ENCODE measurements around the gene MFSD6. TPM values are rescaled to one million over a fixed set of nuclear protein-coding genes. Genes with fewer than 3 reads are reported as not detected.

MFSD6 gene
- total RNA-seq, 1 donor from 2014 or later = 52.4 TPM

DNA sequence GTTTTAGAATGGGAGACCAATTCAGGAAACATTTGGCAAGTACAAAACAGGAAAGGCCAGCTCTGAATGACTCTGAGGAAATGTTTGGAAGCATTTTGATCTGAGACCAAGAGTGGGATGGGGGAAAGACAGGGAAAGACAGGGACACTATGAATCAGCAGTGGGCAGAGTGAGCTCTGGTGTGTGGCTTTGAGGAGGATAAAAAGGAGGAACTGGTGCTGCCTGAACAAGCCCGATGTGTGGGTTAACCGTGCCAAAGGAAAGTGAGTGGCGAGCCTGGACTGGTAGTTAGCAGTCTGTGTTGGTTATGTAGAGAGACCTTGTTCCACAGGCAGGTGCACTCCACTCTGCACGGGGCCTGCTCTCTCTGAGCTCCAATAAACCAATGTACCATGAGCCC is 5.3 kb downstream of the MFSD6 start:
- no peaks in the 10 kb centered on the region for H3K27me3 ChIP-seq (ENCODE audit: control insufficient read depth, insufficient read depth, low read length)
- TF ChIP-seq, protein P1, sequence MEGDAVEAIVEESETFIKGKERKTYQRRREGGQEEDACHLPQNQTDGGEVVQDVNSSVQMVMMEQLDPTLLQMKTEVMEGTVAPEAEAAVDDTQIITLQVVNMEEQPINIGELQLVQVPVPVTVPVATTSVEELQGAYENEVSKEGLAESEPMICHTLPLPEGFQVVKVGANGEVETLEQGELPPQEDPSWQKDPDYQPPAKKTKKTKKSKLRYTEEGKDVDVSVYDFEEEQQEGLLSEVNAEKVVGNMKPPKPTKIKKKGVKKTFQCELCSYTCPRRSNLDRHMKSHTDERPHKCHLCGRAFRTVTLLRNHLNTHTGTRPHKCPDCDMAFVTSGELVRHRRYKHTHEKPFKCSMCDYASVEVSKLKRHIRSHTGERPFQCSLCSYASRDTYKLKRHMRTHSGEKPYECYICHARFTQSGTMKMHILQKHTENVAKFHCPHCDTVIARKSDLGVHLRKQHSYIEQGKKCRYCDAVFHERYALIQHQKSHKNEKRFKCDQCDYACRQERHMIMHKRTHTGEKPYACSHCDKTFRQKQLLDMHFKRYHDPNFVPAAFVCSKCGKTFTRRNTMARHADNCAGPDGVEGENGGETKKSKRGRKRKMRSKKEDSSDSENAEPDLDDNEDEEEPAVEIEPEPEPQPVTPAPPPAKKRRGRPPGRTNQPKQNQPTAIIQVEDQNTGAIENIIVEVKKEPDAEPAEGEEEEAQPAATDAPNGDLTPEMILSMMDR (IDR thresholded peaks at IDR 0.05; ENCODE audit: insufficient read depth, low read length, poor library complexity, severe bottlenecking) = no peak
- DNase-seq (ENCODE audit: low read depth) = no peak
- H3K4me3 ChIP-seq (ENCODE audit: low read depth, low read length) = no peak overlapping the region
- no peaks in the 10 kb centered on the region for H3K36me3 ChIP-seq (ENCODE audit: control insufficient read depth, insufficient read depth, low read length)

DNA sequence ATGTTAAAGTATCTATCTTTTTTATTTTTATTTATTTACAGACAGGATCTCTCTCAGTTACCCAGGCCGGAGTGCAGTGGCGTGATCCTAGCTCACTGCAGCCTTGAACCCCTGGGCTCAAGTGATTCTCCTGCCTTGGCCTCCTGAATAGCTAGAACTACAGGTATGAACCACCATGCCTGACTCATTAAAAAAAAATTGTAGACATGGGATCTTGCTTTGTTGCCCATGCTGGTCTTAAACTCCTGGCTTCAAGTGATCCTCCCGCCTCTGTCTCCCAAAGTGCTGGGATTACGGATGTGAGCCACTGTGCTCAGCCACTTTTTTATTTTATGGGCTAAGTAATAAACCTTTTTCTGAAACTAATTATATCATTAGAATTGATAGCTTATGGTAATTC is 7.1 kb downstream of the MFSD6 start:
- Histone ChIP-seq H3K27me3 (ENCODE audit: control insufficient read depth, insufficient read depth, low read length) (no peaks in the 10 kb centered on the region), H3K36me3 (ENCODE audit: control insufficient read depth, insufficient read depth, low read length) (peaks cover 1% of the 10 kb centered on the region), H3K4me3 (ENCODE audit: low read depth, low read length) (no peak overlapping the region)
- no peak for DNase-seq (ENCODE audit: low read depth)
- TF ChIP-seq, protein P1 (IDR thresholded peaks at IDR 0.05; ENCODE audit: insufficient read depth, low read length, poor library complexity, severe bottlenecking) = no peak

DNA sequence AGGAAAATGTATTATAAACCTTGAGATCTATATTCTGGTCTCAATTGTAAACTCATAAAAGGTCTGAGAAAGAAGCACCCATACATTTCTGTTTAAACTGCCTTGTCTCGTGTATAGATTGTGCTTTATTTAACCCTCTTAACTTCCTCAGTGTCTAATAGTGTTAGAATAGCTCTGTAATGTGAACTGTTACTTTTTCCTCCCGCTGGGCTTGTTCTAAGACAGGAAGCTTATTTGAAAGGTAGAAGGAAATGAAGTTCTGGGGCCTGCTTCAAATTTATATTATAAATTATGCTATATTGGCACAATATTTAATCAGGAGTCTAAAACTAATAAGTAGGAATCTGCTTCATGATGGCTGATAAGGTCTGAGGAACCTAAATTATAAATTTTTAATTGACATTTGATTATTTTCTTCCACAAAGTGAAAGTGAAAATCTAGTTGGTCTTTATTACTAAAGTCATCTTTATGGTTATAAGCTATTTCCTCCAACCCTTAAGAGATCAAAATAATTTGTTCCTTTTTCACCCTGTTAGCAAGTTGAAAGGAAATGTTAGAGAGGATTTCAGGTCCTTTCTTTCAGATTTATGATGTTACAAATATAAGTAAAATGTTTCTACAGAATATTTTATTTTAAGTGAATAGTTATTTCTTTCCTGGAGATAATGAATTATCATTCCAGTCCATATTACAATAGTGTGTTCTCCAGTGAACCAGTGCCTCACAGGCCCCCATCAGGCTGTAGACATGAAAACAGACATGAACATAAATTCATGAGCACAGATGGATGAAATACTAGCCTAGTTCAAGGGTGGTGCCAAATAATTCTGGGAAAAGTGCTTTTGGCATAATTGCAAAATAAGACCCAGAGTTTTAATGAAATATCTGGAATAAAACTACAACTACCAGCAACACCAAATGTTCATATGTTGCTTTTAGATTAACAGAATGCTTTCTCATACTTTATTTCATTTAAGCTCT is 7.9 kb downstream of the MFSD6 start:
- Histone ChIP-seq H3K36me3 (ENCODE audit: control insufficient read depth, insufficient read depth, low read length) (peaks cover 1% of the 10 kb centered on the region), H3K27me3 (ENCODE audit: control insufficient read depth, insufficient read depth, low read length) (no peaks in the 10 kb centered on the region), H3K4me3 (ENCODE audit: low read depth, low read length) (no peak overlapping the region)
- TF ChIP-seq, protein P1 (IDR thresholded peaks at IDR 0.05; ENCODE audit: insufficient read depth, low read length, poor library complexity, severe bottlenecking) = no peak
- DNase-seq (ENCODE audit: low read depth) = no peak

DNA sequence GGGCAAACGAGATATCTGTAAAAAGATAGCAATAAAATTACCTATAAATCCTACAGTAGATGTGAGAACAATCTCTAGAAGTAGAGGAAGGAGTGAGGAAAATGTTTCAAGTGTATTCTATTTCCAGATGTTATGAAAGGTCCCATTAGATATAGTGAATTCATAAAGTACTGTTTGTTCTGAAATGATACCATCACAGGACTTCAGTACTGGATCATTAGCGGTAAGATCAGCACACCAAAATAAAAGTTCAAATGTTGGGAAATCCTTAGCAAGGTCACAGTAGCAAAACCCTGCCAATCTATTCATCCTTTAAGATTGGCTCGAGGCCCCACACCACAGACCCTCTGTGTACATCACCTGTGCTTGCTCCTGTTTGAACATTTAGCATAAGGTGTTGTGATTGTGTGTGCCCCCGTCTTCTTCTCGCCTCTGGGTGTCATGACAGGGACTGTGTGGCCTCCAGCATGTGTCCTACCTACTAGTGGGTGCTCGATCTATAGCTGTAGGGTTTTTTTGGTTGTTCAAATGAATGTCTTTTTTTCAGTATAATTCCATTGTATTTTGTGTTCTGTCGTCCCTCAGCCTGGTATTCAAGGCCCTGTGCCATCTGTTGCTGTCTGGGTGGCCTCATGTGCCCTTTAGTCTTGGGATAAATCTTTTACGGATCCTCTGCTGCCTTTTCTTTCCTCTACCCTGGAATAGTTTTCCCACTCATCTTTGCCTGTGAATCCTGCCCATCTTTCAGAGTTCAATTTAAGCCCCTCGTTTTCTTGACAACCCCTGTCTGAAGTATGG is 9.1 kb downstream of the MFSD6 start:
- Histone ChIP-seq H3K27me3 (ENCODE audit: control insufficient read depth, insufficient read depth, low read length) (no peaks in the 10 kb centered on the region), H3K36me3 (ENCODE audit: control insufficient read depth, insufficient read depth, low read length) (peaks cover 1% of the 10 kb centered on the region), H3K4me3 (ENCODE audit: low read depth, low read length) (no peak overlapping the region)
- no peak for DNase-seq (ENCODE audit: low read depth)
- TF ChIP-seq, protein P1 (IDR thresholded peaks at IDR 0.05; ENCODE audit: insufficient read depth, low read length, poor library complexity, severe bottlenecking) = no peak

DNA sequence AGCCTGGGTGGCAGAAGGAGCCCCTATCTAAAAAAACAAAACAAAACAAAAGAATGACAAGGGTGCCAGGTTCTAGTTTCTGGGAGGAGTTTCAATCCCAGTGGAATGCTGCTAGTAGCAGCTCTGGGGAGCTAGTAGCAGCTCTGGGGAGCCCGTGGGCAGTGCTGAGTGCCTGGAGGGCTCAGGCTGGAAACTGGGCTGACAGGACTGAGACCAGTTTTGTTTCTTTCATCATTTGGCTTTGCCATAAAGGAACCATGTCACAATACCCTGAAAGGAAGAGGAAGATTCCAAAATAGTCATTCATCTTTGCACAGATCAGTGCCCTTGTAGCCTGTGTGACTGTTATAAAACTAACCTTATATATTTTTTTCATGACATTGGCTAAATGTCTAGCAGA is 10.6 kb downstream of the MFSD6 start:
- no peak overlapping the region for H3K4me3 ChIP-seq (ENCODE audit: low read depth, low read length)
- DNase-seq (ENCODE audit: low read depth) = no peak
- peaks cover 1% of the 10 kb centered on the region for H3K36me3 ChIP-seq (ENCODE audit: control insufficient read depth, insufficient read depth, low read length)
- TF ChIP-seq, protein P1 (IDR thresholded peaks at IDR 0.05; ENCODE audit: insufficient read depth, low read length, poor library complexity, severe bottlenecking) = no peak
- no peaks in the 10 kb centered on the region for H3K27me3 ChIP-seq (ENCODE audit: control insufficient read depth, insufficient read depth, low read length)

Data from kidney epithelial cell (primary cell).